HepG2 (cell line): ENCODE results near the gene ACOXL.

Experiments used
- FOXM1 ChIP-seq: sonication (generic); formaldehyde crosslinking; IDR thresholded peaks from 2 replicates; pipeline ENCODE4 v1.5.0; 2020; ENCODE audit warnings: missing genetic modification reagents
- KDM5B ChIP-seq: sonication (generic); formaldehyde crosslinking; IDR thresholded peaks from 2 replicates; pipeline ENCODE4 v1.4.0; 2020; ENCODE audit warnings: missing genetic modification reagents, mild to moderate bottlenecking, borderline replicate concordance
- SMAD1 ChIP-seq: sonication (generic); formaldehyde crosslinking; IDR thresholded peaks from 2 replicates; pipeline ENCODE4 v1.4.0; 2020; ENCODE audit warnings: missing genetic modification reagents, low read depth, mild to moderate bottlenecking, borderline replicate concordance
- ZNF451 ChIP-seq: sonication (generic); formaldehyde crosslinking; IDR thresholded peaks from 2 replicates; pipeline ENCODE4 v1.5.0; 2020; ENCODE audit warnings: mild to moderate bottlenecking, missing genetic modification reagents
- ZNF589 ChIP-seq: sonication (generic); formaldehyde crosslinking; conservative IDR thresholded peaks from 2 replicates; pipeline ENCODE4 v1.8.0; 2022; ENCODE audit warnings: mild to moderate bottlenecking, moderate library complexity, missing genetic modification reagents

DNA sequence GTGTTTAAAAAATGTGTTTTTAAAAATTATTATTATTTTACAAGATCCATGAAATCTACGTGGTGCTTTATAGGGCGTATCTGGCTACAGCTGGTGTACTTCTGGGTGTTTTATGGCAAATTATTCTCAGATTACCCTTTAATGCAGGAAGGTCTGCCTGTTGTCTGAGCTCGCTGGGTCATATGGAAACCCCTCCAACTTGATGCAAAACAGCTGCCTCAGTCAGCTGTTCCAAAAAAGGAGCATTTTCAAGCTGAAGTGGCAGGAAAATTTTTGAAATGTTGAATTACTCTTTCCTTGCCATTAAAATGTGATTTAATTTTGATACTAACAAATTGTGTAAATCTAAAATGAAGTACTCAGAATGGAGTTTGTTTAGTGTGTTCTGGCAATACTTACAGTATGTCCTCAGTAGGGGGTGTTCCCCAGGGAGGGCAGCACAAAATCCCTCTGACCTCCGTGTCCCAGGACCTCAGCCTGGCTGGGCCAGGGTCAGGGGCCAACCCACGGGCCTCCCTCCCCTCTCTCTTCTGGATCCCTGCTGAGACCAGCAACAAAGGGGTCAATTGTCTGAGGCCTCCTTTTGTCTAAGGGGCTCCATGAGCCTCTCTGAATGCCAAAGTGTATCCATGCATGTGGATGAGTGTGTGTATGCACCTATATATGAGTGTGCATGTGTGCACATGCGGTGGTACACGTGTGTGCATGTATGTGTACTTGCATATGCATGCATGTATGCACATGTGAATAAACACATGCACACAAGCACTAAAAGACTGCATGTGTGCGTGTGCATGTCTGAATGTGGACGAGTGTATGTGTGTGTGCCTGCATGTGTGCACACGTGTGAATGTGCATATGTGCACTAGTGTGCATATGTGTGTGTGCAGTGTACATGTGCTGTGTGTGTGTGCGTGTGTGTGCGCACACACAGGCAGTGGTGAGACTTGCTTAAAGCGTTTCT lies 105.4 kb downstream of the ACOXL start:
- TF ChIP-seq SMAD1 (CRISPR knock-in tag) (no peak), ZNF451 (CRISPR knock-in tag) (no peak), KDM5B (no peak), FOXM1 (CRISPR knock-in tag) (no peak), ZNF589 (CRISPR knock-in tag) (no peak)
